WERI-Rb-1 (cell line): ENCODE data around the gene DGCR2.
"Not testable (repeated sequence)": the region's sequence is repeated elsewhere in the genome, so short reads cannot be mapped to it uniquely, and the experiment has no call there.

ENCODE experiments used
- DNase-seq: peaks from one replicate; pipeline ENCODE4 v3.0.0-alpha.2; 2020
- H3K27ac ChIP-seq: fragments of 250-450 bp; sonication (Bioruptor Pico); 2 replicates; pipeline ENCODE4 v1.5.1; 2020; ENCODE audit warnings: mild to moderate bottlenecking, moderate library complexity
- H3K27me3 ChIP-seq: fragments of 250-450 bp; sonication (Bioruptor Pico); 2 replicates; pipeline ENCODE4 v1.5.1; 2021; ENCODE audit warnings: mild to moderate bottlenecking, low read depth, moderate library complexity; ENCODE audit not compliant: insufficient read depth, severe bottlenecking
- H3K36me3 ChIP-seq: fragments of 250-450 bp; sonication (Bioruptor Pico); 2 replicates; pipeline ENCODE4 v1.5.1; 2020; ENCODE audit warnings: mild to moderate bottlenecking, moderate library complexity
- H3K4me3 ChIP-seq: 2 replicates; pipeline ENCODE4 v1.5.1; 2011; ENCODE audit warnings: low read depth, mild to moderate bottlenecking, control low read depth, low read length
- H3K9me3 ChIP-seq: fragments of 250-450 bp; sonication (Bioruptor Pico); 2 replicates; pipeline ENCODE4 v1.5.1; 2021; ENCODE audit warnings: mild to moderate bottlenecking, moderate library complexity; ENCODE audit not compliant: severe bottlenecking
- TF ChIP-seq, protein P1 (sequence below): IDR thresholded peaks from 2 replicates; pipeline ENCODE4 v1.5.1; 2011; ENCODE audit warnings: low read depth, mild to moderate bottlenecking, control low read depth, inconsistent platforms, low read length

The DGCR2 gene

DNA sequence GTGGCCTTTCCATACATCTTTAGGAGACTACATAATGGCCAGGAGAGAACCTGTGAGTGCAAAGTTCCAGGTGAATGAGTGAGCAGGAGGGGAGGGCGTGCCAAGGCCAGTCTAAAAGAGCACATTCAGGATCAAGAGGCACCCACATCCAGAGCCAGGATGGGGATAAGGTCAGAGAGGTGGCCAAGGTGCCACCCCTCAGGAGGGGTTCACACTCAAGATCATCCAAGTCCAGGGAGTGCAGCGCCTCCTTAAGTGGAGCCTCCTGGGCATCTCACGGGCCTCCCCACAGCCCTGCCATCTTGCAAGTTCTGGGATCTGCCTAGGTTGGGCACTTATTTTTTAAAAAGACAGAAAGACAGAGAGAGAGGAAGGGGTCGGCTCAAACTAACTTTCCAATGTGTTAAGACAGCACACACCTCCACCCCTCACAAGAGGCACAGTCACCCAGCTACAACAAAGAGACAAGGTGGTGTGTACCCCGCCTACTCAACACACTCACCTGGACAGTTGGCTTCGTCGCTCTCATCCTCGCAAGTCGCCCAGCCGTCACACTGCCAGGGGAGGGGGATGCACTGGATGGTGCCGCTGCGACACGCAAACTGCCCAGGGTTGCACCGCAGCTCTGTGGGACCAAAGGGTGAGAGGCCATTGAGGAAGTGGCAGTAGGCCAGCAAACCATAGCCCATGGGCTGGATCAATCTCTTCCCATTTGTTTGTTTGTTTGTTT, 33.2 kb downstream of the DGCR2 start:
- no peak for DNase-seq
- H3K9me3 ChIP-seq: no peaks in the 10 kb centered on the region
- TF ChIP-seq, protein P1, sequence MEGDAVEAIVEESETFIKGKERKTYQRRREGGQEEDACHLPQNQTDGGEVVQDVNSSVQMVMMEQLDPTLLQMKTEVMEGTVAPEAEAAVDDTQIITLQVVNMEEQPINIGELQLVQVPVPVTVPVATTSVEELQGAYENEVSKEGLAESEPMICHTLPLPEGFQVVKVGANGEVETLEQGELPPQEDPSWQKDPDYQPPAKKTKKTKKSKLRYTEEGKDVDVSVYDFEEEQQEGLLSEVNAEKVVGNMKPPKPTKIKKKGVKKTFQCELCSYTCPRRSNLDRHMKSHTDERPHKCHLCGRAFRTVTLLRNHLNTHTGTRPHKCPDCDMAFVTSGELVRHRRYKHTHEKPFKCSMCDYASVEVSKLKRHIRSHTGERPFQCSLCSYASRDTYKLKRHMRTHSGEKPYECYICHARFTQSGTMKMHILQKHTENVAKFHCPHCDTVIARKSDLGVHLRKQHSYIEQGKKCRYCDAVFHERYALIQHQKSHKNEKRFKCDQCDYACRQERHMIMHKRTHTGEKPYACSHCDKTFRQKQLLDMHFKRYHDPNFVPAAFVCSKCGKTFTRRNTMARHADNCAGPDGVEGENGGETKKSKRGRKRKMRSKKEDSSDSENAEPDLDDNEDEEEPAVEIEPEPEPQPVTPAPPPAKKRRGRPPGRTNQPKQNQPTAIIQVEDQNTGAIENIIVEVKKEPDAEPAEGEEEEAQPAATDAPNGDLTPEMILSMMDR: no peak
- no peaks in the 10 kb centered on the region for H3K27me3 ChIP-seq
- H3K27ac ChIP-seq: no peak overlapping the region
- peaks cover 9% of the 10 kb centered on the region for H3K36me3 ChIP-seq
- H3K4me3 ChIP-seq: no peak overlapping the region

DNA sequence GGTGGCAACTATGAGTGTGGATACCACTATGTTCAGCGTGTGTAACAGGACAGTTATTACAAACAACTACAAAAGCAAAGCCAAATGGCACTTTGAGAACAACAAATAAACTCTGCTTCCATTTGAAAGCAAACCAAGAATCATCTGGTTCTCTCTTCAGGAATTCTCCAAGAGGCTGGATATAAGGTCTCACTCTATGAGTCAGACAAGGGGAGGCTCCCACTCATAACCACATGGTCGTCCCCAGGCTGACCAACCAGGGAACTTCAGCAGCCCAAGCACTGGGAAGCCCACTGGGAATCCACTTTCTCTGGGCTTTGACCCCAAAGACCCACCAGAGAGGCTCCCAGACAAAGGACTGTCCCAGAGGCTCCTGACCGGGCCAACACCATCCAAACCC, 35.3 kb downstream of the DGCR2 start:
- Histone ChIP-seq H3K4me3 (no peak overlapping the region), H3K9me3 (no peaks in the 10 kb centered on the region), H3K27ac (no peak overlapping the region), H3K27me3 (no peaks in the 10 kb centered on the region), H3K36me3 (peaks cover 9% of the 10 kb centered on the region)
- TF ChIP-seq, protein P1: no peak
- DNase-seq: no peak

DNA sequence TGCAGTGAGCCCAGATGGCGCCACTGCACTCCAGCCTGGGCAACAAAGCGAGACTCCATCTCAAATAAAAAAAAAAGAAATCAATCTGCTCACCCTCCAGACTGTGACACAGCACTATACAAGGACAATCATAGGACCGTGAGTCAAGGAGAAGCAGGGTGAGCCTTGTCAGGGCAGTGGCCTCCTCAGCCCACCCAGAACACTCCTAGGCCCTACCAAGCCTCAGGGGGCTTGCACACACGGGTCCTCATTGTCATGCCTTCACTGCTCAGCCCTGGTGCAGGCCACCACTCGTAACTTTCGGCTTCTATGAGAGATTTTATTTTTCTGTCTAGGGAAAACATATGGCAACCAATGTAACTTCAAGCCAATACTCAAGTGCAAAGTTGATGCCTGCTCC, 35.8 kb downstream of the DGCR2 start:
- Histone ChIP-seq H3K36me3 (peaks cover 9% of the 10 kb centered on the region), H3K4me3 (no peak overlapping the region)
- TF ChIP-seq, protein P1: no peak

DNA sequence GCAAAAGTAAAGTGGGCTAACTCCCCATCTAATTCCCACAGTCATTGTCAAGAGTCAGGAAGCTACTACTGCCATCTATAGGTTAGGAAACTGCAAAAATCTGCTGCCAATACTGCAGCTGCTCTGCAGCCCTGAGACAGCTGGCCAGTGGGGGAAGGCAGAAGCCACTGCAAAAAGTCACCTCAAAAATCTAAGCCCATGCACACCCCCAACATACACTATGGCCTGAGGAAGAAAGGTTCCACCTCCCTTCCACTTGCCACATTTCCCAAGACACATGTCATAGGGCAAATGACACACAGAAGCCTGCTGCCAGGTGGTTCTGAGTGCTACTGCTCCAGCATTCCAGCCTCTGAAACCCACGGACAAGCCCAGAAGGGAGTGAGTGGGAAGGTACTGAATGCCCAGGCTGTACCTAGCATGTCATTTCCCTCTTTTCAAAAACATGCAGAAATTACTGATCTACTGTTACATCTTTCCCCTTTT, 36.9 kb downstream of the DGCR2 start:
- DNase-seq: no peak
- H3K9me3 ChIP-seq: no peaks in the 10 kb centered on the region
- 0 out of 2 replicates have a peak overlapping the region, but pooled peaks have one; percentile 26 for H3K27ac ChIP-seq

More for the DNA sequence above, 35.8 kb downstream of the DGCR2 start:
- H3K9me3 ChIP-seq: no peaks in the 10 kb centered on the region
- H3K27me3 ChIP-seq: no peaks in the 10 kb centered on the region
- no peak overlapping the region for H3K27ac ChIP-seq
- no peak for DNase-seq

DNA sequence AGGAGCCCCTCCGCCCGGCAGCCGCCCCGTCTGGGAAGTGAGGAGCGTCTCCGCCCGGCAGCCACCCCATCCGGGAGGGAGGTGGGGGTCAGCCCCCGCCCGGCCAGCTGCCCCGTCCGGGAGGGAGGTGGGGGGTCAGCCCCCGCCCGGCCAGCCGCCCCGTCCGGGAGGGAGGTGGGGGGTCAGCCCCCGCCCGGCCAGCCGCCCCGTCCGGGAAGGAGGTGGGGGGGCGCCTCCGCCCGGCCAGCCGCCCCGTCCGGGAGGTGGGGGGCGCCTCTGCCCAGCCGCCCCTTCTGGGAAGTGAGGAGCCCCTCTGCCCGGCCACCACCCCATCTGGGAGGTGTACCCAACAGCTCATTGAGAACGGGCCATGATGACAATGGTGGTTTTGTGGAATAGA, 37.6 kb downstream of the DGCR2 start:
- H3K36me3 ChIP-seq, DNase-seq, H3K27ac ChIP-seq: not testable (repeated sequence)

More for the DNA sequence above, 36.9 kb downstream of the DGCR2 start:
- peaks cover 9% of the 10 kb centered on the region for H3K36me3 ChIP-seq
- TF ChIP-seq, protein P1: peak; percentile 74
- H3K27me3 ChIP-seq: no peaks in the 10 kb centered on the region
- H3K4me3 ChIP-seq: no peak overlapping the region

DNA sequence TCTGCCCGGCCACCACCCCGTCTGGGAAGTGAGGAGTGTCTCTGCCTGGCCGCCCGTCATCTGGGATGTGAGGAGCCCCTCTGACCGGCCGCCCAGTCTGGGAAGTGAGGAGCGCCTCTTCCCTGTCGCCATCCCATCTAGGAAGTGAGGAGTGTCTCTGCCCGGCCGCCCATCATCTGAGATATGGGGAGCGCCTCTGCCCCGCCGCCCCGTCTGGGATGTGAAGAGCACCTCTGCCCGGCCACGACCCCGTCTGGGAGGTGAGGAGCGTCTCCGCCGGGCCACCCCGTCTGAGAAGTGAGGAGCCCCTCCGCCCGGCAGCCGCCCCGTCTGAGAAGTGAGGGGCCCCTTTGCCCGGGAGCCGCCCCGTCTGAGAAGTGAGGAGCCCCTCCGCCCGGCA, 38.1 kb downstream of the DGCR2 start:
- not testable (repeated sequence) for H3K4me3 ChIP-seq, H3K27ac ChIP-seq, H3K36me3 ChIP-seq, DNase-seq, H3K9me3 ChIP-seq, H3K27me3 ChIP-seq

More for the DNA sequence above, 37.6 kb downstream of the DGCR2 start:
- not testable (repeated sequence) for H3K27me3 ChIP-seq, H3K9me3 ChIP-seq, H3K4me3 ChIP-seq

DNA sequence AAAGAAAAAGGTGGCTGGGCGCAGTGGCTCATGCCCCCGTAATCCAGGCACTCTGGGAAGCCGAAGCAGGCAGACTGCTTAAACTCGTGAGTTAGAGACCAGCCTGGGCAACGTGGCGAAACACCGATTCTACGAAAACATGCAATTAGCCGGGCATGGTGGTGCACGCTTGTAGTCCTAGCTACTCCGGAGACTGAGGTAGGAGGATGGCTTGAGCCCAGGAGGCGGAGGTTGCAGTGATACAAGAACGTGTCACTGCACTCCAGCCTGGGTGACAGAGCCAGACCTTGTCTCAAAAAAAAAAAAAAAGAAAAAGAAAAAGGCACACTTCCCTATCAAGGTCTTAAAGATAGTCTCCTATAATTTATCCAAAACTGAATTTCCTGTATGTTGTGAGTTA, 39.4 kb downstream of the DGCR2 start:
- H3K4me3 ChIP-seq: no peak overlapping the region
- H3K27ac ChIP-seq: no peak overlapping the region
- no peaks in the 10 kb centered on the region for H3K27me3 ChIP-seq
- TF ChIP-seq, protein P1: no peak
- no peaks in the 10 kb centered on the region for H3K9me3 ChIP-seq
- no peak for DNase-seq
- H3K36me3 ChIP-seq: no peaks in the 10 kb centered on the region
